Adrenal gland (tissue), 5 donors: ENCODE data around the gene PPP2R2D.

Experiments
- CTCF ChIP-seq, 6 experiments: fragments of 450-650 bp in 4 of 6; fragments of 200-600 bp in 2 of 6; sonication (generic) in 1 of 6; IDR thresholded peaks; 1 replicate in 5 of 6; 2 replicates in 1 of 6; pipeline versions ENCODE4 v1.5.1 to v1.8.0; 2016 to 2021; ENCODE audit warnings: antibody characterized with exemption in 6 of 6, mild to moderate bottlenecking in 2 of 6, moderate library complexity in 1 of 6
- POLR2A ChIP-seq, 2 donors: fragments of 450-650 bp; IDR thresholded peaks; one replicate each; pipeline ENCODE4 v1.6.1; 2017; ENCODE audit warnings: antibody characterized with exemption in 2 of 2, mild to moderate bottlenecking in 2 of 2, moderate library complexity in 1 of 2
- donor health status: DM: no; HTN: no; CAD: no.

GRCh38 chr10:131934769-131935168, 34.0 kb downstream of the PPP2R2D start:
- TF ChIP-seq POLR2A (IDR thresholded peaks at IDR 0.05) (no peak), CTCF (IDR thresholded peaks at IDR 0.05) (no peak)
